Right renal pelvis (tissue), 4 donors: Measurements from ENCODE around the gene SMAD3. TPM values are rescaled to one million over a fixed set of nuclear protein-coding genes. Genes with fewer than 3 reads are reported as not detected.

Source experiments
- DNase-seq, 4 donors: peaks; one replicate each; pipeline ENCODE4 v3.0.0-alpha.2; 2013; ENCODE audit warnings: low read depth in 4 of 4, low spot score in 3 of 4, missing footprints in 1 of 4
- polyA plus RNA-seq, 4 donors: library from polyadenylated mRNA; unstranded; fragments of 120-200 nt; gene quantifications; one replicate each; pipeline ENCODE4 v1.2.1, GENCODE V29; 2013; ENCODE audit not compliant: insufficient read length in 4 of 4

Gene SMAD3
- polyA plus RNA-seq, 4 donors, result 47.5 to 53.1 (median 50.2) TPM

DNA sequence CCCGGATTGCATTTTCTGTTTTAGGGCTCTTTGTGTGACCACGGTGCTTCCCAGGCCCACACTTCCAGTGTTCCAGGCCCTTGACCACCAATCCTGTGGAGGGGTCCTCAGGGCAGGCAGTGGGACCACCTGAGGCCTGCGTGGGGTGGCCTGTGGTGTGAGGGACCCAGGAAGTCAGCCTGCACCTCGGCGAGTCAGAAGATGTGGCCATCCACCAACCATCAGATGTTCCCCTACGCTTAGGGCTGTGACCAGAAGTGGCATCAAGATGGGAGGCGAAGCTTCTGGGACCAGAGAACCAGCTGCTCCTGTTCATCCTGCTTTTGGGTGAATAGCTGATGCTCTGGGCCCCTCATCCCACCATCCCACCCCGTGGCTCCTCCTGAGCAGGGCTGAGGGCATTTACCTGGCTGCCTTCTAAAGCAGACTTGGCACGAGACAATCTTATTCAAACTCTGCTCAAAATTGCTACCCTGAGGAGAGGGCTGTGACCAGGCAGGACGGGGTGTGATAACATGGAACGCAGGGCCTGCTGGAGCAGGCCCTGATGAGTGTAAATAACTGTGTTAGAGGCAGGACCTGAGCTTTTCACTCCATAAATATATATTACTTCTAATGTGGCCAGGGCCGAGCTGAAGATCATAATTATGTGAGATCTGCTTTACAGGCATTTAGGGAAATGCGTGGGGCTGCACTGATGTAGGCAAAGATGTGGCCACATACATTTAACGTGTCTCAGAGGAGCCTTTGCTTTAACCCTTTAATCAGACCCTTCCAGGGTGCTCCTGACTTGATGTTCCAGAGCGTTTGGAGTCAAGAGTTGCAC lies 28.8 kb downstream of the SMAD3 start:
- no peak for DNase-seq

DNA sequence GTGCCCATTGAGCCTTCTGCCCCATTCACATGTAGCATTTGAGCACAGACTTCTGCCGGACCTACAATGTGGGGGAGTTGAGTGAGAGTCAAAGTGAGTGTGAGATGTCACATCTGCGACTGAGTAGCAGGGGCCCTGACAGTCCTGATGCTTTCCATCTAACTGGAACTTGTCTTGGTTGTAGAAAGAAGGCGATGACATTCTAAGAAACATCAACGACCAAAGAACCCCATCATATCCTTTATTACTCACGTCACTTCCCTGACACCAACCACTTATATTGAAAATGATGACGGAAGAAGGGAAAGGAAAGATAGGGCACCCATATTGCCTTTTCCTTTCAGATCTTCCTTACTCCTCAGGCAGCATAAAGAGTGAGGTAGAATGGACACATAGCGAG lies 30.5 kb downstream of the SMAD3 start:
- no peak for DNase-seq

GRCh38 chr15:67096546-67097294 lies 31.3 kb downstream of the SMAD3 start:
- no peak for DNase-seq

DNA sequence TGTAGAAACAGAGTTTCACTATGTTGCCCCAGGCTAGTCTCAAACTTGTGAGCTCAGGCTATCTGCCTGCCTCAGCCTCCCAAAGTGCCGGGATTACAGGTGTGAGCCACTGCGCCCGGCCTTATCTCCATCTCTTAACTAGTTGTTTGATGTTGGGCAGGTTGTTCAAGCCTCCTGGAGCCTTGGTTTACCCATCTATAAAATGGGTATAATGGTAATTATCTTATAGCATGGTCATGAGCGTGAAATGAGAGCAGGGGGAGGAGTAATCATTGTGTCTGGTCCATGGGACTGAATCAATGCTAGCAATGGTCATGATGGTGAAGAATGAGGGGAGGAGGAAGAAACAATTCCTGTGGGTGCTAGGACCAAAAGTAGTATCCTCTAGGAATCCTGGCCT lies 32.0 kb downstream of the SMAD3 start:
- no peak for DNase-seq

- DNase-seq, result no peak
Measured at GRCh38 chr15:67097930-67098740, 32.7 kb downstream of the SMAD3 start.

DNA sequence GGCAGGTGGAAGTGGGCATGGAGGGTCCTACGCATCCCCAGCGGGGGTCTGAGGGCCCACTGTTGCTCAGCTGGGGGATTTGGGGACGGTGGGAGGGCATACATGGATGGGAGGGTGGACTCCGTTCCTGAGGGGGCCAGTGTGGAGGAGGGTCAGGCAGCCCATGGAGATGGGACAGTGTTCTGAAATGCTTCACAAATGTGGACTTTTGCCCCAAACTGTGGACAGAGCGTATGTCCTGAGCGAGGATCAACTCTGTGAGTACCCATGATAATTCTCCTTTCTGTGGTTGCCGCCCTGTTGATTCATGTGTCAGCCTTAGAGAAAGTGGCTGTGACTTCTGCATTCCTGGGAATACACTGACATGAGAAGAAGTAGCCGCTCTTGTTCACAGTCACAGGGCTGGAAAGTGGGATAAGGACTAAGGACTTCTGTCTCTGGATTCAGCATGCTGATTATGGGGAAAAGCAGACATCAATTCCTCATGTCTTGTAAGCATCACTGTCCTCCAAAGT lies 33.4 kb downstream of the SMAD3 start:
- DNase-seq, result no peak

GRCh38 chr15:67100124-67100791 lies 34.9 kb downstream of the SMAD3 start:
- no peak for DNase-seq

GRCh38 chr15:67100801-67101581 lies 35.6 kb downstream of the SMAD3 start:
- DNase-seq, result no peak

- no peak for DNase-seq
Measured at GRCh38 chr15:67101911-67102598, 36.7 kb downstream of the SMAD3 start.

DNA sequence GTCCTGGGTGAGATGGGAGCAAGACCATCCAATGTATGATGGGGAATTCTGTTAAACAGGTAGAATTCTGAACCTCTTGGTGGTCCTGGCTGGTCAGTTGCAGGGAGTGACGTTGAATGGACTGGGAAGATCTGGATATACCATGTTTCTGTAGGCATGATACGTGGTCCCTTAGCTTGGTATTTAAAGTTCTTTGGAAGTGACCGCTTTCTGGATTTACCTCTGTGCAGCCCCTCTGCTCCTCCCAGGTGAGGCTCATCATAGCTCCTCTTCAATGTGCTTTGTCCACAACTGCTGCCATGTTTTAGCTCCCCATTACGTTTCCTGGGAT lies 37.2 kb downstream of the SMAD3 start:
- DNase-seq, result no peak

DNA sequence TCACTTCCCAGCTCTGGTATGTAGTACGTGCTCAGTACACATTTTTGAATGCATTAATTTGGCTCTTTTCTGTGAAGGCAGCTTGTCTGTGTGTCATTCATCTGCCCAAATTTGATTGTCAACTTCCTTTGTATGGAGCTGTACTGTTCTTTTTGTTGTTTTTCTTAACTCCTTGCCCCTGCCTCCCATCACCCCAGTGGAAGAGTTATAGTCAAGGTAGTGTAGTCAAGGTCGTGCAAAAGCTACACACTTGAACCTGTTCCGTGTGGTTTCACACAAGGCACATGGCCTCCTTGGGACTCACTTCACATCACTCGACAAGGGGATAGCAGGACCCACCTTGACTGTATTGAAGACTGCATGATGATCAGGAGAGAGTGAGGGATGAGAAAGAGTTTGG lies 37.6 kb downstream of the SMAD3 start:
- no peak for DNase-seq

DNA sequence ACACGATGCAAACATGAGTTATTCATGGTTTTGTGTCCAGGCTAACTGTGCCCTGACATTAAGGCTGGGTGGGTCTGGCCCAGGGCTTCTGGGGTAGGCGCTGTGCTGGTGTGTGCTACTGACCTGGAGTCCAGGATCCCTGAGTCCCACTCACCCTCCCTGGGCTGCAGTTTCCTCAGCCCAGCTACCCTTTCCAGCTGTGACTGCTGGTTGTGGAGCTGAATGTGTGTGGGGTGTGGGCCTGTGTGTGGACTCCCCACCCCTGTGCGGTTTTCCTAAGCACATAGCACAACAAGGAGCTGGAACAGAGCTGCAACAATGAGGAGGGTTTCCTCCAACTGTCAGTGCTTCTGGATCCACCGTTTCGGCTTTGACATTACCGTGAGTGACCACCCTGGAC lies 38.0 kb downstream of the SMAD3 start:
- no peak for DNase-seq

- no peak for DNase-seq
Measured at GRCh38 chr15:67103869-67104268, 38.5 kb downstream of the SMAD3 start.

DNA sequence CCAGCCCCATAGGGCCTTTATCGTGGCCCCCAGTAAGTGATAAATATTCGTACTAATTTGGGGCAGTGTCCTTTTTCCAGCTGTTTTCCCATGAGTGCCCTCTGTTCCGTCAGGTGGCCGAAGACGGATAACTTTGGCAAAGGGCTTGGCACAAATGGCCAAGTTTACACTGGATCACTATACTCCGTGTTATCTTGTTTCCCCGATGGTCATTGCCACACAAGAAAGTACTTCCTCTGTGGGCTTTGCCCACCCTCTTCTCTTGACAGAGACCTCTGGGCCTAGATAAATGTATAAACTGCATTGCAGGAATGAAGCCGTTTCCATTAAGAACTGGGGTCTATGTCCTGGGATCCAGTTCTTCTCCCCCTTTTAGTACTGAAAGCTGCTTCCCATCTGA lies 39.1 kb downstream of the SMAD3 start:
- DNase-seq, result no peak

- DNase-seq, result no peak
Measured at GRCh38 chr15:67105065-67105951, 39.9 kb downstream of the SMAD3 start.

DNA sequence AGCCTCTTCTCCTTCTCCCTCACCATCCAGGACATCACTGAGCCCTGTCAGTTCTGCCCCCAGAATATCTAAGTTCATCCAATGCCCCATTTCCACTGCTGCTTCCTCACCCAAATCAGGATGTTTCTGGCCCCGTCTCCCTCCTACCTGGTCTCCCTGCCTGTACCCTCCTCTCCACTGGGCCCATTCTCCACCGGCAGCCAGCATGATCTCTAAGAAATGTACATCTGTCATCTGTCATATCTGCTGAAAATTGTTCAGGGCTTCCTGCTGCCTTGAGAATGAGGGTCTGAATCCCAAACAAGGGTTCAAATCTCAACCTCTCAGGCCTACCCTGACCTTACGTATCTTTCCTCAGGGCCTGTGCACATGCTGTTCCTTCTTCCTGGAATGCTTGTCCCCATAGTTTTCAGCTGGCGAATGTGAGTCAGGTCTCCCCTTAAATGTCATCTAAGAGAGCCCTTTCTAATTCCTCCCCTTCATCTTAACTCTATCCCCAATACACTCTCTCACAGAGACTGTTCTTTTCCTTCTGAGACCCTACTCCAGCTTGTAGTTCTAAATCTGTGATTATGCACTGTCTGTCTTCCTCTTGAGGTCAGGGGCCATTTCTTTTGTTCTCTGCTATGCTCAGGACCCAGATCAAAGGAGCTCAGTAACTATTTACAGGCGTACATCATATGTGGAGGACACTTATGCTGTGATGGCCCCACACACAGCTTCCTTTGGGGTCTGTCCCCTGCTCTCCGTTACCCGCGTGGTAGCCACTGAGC lies 40.8 kb downstream of the SMAD3 start:
- no peak for DNase-seq

- DNase-seq, result no peak
Measured at GRCh38 chr15:67106764-67107013, 41.3 kb downstream of the SMAD3 start.
